GM19328 (cell line): ENCODE data around the gene BAMBI.
"Not testable (repeated sequence)": the region's sequence is repeated elsewhere in the genome, so short reads cannot be mapped to it uniquely, and the experiment has no call there.

Experiments
- ATAC-seq: cut with Tn5 transposase; IDR thresholded peaks from one replicate; pipeline ENCODE4 v1.9.1; 2021; ENCODE audit warnings: mild to moderate bottlenecking, moderate library complexity; ENCODE audit not compliant: unreplicated experiment

The BAMBI gene, protein sequence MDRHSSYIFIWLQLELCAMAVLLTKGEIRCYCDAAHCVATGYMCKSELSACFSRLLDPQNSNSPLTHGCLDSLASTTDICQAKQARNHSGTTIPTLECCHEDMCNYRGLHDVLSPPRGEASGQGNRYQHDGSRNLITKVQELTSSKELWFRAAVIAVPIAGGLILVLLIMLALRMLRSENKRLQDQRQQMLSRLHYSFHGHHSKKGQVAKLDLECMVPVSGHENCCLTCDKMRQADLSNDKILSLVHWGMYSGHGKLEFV

DNA sequence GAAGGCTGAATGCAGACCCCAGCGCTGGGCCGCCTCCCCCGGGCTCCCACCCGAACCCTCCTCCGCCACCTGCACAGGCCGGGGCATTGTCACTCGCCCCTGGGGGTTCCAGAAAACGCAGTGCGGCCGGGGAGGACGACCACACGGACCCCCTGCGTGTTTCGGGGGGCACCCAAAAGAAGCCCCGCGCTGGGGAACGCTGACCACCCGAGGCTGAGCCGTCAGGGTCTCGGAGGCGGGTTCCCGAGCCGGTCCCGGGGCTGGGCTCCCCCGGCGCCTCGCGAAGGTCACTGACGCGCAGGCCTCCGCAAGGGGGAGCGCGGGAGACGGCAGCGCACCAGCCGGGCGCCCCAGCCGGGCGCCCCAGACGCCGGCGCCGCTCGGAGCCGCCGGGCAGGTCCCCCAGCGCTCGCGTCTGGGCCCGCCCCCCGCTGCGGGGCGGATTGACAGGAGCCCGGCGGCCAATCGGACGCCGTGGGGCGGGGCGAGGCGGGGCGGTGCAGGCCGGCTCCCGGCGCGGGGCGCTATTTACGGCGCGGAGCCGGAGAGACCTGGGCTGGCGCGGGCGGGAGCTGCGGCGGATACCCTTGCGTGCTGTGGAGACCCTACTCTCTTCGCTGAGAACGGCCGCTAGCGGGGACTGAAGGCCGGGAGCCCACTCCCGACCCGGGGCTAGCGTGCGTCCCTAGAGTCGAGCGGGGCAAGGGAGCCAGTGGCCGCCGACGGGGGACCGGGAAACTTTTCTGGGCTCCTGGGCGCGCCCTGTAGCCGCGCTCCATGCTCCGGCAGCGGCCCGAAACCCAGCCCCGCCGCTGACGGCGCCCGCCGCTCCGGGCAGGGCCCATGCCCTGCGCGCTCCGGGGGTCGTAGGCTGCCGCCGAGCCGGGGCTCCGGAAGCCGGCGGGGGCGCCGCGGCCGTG, at the start of gene BAMBI:
Gene BAMBI (plus strand): TSS at position 554 of the 920 bp plus-strand sequence. CDS start 377 bp downstream, outside the sequence.
- ATAC-seq: peak; percentile 99

DNA sequence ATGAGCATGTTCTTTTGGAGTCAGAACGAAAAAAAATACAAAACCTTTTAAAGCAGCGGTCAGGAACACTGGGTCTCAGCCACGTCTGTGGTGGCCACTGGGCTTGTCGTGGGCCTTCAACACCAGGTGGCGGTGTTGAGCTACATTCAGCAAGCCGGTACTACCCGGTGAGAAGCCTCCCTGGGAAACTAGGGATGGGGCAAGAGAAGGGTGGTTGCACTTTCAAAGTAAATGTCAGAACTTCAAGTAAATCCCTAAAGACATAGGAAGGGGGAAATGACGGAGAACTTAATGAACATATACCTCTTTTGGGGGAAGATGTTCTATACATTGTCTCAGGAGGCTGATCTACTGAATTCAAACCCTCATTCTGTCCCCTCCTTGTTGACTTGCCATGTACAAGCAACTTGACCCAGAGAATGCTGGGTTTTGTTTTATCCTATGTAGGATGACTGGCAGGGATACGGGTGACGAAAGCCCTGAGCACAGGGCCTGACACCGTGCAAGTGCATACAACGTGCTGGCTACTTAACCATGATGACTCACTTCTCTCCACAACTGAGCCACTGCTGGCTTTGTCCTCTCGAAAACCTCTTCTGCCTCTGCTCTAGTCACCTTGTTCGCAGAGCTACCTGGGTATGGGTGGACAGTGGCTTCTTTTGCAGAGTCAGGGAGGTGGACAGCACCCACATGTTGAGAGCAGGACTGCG, 49.0 kb upstream of the BAMBI start:
- ATAC-seq: peak; percentile 50

DNA sequence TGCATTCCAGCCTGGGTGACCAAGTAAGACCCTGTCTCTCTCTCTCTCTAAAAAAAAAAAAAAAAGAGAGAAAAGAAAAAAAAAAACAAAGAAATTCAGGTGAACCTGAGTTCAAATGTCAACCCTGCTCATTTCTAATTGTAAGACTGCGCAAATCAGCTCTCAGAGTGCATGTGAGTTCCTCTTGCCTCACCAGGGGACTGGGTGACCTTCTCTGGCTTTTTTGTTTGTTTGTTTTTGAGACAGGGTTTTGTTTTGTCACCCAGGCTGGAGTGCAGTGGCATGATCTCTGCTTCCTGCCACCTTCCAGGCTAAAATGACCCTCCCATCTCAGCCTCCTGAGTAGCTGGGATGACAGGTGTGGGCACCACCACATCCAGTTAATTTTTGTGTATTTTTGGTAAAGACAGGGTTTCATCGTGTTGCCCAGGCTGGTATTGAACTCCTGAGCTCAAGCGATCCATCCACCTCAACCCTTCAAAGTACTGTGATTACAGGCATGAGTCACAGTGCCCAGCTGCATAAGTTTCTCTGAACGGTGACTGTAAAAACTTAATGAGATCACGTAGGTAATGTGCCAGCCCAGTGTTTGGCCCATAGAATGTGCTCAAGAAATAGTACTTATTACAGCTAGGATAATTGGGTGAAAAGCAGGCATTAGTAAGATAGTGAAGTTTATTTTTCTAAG, 45.3 kb upstream of the BAMBI start:
- no peak for ATAC-seq

DNA sequence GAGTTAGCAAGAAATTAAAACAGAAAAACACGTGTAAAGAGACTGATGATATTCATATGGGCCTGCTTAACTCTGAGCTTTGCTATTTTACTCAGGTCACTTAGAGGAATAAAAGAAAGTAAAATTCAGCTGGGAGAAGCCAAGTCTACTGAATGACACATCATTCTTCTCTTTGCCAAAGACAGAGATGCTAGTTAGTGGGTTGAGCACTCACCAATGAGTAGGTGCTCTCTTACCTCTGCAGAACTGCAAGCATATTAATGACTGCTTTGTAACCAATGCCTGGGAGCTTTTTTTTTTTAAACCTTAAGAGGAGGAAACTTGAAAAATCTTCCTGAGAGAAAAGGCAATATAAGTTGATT, 44.8 kb upstream of the BAMBI start:
- no peak for ATAC-seq

DNA sequence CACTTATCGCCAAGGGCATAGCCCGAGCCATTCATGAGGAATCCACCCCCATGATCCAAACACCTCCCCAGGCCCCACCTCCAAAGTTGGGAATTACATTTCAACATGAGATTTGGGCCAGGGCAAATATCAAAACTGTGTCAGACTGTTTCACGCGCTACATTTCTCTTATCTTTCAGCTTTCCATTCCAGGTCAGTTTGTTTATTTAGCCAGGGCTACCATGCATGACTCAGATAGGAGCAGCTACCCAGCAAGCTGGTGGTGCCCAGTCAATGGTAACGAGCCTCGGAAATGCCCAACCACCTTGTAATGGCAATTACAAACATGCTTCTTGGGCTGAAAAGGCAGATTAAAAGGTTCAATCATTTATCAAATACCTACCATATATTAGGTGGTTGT, 43.6 kb upstream of the BAMBI start:
- no peak for ATAC-seq

DNA sequence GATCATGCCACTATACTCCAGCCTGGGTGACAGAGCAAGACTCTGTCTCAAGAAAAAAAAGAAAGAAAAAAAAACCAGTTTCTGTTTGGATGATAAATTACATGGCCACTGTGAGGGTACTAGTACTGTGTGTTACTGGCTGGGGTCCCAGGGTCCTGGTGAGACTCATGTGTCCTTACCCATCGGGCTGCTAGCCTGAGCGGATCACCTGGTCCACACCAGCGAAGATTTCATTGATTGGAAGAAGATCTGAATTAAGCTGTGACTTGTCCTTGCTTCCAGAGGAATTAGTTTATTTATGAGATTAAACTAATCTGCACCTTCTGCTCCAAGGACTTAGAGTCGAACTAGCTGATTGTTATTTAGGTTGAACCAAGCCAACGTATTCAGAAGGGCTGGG, 40.0 kb upstream of the BAMBI start:
- no peak for ATAC-seq

DNA sequence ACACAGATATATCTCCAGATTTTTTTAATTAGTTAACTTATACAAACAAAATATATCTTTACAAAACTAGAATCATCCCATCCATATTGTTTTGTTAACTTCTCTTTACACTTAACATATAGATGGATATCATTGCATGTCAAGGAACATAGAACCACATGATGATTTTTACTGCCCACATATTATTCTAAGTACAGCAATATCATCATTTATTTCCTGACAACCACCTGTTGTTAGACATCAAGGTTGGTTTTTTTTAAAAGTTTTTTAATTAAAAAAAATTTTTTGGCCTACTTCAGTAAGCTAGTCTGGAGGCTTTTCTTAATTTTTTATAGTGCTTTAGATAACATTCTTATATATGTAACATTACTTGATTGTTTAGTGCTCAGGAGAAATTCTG, 38.9 kb upstream of the BAMBI start:
- ATAC-seq: no peak

DNA sequence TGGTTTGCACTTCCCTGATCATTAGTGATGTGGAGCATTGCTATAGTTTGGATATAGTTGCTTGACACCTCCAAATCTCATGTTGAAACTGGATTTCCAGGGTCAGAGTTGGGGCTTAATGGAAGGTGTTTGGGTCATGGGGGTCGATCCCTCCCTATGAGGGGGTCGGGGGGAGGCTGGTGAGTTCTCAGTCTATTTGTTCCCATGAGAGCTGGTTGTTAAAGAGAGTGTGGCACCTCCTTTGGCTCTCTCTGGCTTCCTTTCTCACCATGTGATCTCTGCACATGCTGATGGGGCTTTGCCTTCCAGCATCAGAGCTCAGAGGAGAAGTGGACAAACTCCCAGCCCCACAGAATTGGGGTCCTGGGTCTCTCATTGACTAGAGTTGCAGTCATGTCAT, 36.8 kb upstream of the BAMBI start:
- no peak for ATAC-seq

DNA sequence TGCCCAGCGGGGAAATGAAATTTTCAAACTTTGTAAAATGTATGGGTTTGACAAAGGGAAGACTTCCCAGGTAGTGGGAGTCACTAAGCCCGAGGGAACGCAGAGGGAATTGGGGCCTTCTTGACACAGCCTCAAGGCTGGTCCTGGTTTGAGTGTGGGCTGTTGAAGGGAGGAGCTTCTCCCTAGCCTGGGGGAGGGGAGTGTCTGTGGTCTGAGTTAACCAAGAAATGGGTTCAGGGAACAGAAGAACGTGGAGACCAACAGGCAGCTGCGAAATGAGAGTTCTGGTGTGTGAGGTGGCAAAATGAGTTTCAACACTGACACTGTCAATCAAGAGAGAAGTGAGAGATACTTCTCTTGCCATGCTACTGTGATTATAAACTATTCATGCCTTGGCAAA, 32.7 kb upstream of the BAMBI start:
- no peak for ATAC-seq

DNA sequence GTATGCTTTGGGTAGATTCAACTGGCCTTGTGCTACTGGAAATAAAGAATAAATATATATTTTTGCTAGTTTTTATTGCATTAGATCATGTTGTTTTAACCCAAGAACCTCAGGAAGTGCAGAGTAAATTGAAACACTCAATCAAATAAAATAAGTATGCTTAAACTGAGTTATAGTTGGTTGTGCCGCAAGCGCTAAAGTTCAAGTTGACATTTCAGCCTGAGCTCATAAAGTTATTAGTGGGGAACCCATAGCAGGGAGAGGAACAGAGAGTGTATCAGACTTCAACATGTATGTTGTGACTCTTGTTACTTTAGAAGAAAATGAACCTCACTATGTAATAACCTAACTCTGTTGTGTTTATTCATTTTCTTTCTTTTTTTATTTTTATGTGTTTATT, 25.2 kb upstream of the BAMBI start:
- no peak for ATAC-seq

DNA sequence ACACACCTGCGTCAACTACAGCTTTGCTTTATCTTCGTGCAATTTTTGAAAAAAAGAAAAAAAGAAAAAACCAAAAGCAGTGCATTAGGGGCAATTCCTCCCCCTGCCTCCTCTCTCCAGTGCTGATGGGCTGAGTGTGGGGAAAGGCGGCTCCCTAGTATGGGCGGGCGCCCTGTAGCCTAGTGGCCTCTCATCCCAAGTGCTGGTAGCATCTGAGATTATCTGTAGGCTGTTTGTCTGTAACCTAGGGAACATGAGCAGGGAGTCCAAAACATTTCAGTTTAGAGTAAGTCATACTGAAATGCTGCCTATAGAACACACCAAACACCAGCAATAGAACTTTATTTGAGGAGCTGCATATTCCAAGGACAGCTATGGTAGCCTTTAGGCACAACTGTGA, 24.6 kb upstream of the BAMBI start:
- no peak for ATAC-seq

DNA sequence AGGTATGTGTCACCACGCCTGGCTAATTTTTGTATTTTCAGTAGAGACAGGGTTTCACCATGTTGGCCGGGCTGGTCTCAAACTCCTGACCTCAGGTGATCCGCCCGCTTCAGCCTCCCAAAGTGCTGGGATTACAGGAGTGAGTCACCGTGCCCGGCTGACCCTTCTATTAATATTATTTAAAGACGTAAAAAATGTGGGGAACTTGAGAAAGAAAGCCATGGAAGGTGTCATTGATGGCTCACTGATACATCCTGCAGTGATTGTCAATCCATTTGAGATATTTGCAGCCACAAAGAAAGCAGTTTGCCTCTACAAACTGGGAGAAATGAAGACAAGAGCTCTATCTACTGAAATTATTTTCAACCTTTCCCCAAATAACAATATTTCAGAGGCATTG, 18.5 kb upstream of the BAMBI start:
- ATAC-seq: not testable (repeated sequence)

DNA sequence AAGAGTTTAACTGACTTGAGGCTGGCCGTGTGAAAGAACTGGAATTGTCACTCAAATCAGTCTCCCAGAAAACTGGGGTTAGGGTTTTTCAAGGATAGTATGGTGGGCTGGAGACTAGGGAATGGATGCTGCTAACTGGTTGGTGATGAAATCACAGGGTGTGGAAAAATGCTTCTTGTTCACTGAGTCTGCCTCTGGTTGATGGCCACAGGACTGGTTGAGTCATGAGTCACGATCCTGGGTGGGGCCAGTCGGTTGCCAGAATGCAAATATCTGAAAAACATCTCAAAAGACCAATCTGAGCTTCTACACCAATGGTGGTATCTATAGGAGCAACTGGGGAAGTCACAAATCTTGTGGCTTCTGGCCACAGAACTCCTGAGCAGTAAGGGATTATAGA, 16.3 kb upstream of the BAMBI start:
- ATAC-seq: no peak

DNA sequence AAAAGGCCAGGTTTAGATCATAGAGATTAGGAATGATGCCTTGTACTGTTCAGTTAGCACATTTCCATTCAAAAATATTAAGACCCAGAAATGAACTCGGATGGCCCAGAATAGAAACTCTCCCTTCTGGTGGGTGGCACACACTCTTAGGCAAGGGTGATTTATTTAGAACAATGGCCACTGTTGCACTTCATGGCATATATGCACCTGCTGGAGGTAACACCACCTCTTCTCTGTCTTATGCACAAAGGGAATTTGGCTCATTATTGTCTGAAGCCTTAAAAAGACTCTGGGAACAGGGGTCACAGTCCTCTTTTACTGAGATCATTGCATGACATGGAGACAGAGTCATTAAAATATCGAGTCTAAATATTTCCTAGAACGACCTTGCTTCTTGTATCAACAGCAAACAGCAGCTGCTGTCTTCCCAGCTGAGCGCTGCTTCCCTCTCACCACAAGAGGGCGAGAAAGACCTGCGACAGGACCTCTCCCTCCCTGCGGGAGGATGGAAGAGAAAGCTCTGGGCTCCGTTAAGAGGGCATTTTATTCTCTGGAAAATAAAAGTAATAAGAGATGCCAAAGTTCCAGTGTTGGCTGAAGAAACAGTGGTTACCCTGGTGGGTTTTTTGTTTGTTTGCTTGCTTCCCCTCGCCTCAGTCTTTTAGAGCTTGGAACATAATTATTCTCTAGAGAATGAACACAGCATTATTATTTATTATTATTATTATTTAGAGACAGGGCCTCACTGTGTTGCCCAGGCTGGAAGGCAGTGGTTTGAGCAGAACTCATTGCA, 13.5 kb upstream of the BAMBI start:
- peak; percentile 89 for ATAC-seq

DNA sequence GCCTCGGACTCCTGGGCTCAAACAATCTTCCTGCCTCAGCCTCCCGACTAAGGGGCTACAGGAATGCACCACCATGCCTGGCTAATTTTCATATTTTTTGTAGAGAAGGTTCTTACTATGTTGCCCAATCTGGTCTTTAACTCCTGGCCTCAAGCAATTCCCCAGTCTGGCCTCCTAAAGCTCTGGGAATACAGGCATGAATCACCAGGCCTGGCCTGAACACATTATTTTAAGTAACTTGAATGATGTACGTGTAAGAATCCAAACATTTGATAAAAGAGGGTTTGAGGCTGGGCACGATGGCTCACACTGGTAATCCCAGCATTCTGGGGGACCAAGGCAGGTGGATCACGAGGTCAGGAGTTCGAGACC, 13.0 kb upstream of the BAMBI start:
- ATAC-seq: no peak

DNA sequence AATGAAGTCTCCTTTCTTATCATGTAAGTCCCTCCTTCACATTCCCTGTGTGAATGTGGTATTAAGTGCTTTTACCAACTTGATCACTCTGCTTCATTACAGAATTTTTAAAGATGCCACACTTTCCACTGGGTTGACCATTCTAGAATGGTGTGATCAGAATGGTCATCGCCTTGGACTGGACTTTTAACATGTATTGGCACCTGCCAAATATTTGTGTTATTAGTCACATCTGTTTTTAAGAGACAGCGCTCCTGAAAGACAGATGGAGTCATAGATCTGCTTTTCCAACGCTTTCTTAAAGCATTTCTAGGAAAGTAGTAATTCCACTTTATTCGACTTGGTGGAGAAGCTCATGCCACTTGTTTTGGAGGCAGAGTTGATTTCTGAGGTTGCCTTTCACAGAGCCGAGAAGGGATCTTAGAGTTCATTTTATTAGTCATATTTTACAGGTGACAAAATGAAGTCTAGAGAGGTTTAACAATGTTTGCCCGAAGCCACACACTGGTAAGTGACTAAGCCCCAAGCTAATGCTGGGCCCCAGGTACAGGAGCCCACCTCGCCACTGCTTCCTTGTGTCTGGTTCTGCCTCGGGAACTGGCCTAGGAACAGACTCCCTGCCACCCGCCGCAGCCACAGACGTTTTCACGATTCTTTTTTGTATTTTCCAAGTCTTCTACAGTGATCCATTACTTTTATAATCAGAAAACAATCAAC, 10.4 kb upstream of the BAMBI start:
- ATAC-seq: no peak

DNA sequence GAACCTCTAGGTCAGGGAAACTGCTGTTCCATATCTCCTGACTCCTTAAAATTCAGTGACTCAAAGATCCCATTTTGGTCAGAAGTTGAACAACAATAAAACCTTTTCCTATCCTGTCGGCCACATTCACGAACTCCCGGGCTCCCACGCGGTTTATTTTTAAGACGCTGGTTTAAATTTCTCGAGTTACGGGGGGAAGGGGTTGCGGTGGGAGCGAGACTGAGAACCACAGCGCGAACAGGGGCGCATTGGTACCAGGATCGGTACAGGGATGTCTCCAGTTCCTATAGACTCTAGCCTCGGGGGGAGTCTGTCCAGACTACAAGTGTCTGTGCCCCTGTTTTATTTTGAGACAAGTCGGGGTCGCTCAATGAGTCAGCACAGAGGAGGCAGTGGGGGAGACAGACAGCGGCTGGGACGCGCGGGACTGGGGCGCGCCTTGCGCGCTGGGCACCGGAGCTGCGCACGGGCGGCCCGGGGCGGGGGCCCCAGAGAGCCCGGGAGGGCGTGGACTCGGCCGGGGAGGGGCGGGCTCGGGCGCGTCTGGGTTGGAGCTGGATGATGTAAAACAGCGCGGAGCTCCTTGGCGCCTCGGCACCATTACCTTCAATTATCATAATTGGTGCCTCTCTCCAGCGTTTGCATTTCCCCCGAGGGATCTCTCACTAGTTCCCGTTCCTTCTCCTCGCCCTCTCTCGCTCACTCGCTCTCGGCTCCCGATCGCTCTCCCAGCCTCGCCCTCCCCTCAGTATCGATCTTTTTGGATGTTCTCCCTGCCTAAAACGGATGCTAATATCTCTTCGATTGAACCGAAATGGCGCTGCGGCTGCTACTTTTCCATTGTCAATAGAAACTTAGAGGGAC, 8.7 kb upstream of the BAMBI start:
- ATAC-seq: no peak

DNA sequence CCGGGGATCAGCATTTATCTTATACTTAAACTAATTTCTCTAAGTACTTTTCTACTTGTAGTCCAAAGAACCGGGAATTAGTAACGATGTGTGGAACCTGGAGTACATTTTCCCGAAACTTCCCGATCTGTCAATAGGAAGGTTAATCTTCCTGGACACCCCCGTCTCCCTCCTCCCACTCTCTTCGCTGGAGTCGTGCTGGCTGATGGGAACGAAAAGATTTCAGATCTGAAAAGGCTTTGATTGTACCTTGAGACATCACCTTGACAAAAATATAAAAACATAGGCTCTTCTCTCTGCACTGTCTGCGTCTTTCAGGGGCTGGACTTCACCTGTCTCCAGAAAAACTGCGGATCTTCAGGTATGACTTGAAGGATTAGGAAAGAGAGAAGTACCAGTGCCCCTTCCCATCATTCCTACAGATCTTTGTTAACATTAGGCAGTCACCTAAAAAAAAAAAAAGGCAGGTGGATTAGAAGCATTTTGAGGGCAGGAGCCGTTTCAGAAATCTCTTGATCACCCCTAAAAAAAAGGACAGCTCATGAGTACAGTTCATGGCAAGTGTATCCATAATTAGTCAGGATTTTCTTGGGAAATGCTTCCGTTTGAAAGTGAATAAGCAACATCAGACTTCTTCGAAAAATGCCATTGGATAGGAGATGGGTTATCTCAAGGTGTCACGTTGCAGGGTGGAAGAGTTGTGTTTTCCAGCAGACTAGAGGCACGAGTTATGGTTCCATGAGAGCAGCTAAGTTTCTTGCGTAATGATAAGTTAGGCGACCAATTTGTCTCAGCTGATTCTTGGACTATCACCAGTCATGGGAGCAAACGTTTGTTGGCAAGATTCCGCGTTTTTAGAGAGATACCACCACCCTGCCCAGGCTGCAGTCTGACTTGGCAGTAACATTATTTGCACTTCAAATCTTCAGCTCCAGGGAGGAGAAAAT, 7.8 kb upstream of the BAMBI start:
- no peak for ATAC-seq
